Measurements from ENCODE around the gene LPCAT4.

- no peak for TF ChIP-seq CTCF (IDR thresholded peaks at IDR 0.05; ENCODE audit: low read depth, low read length)
- no peak for TF ChIP-seq POLR2A (IDR thresholded peaks at IDR 0.05; ENCODE audit: extremely low read depth, insufficient read length)
Measured at GRCh38 chr15:34332553-34333120, 34.4 kb downstream of the LPCAT4 start.
